Tibial nerve (tissue), 3 donors: ENCODE results near the gene PLEKHG7.
A peak's percentile ranks its signal among the peaks of the same experiment; 100 is the strongest.

ENCODE experiments used
- CTCF ChIP-seq, 5 experiments: fragments of 200-600 bp in 3 of 5; fragments of 450-650 bp in 2 of 5; sonication (generic) in 3 of 5; IDR thresholded peaks; one replicate each; pipeline ENCODE4 v1.5.1; 2016 to 2019; ENCODE audit warnings: antibody characterized with exemption in 5 of 5, mild to moderate bottlenecking in 3 of 5, moderate library complexity in 2 of 5
- POLR2A ChIP-seq, 2 donors: fragments of 450-650 bp; IDR thresholded peaks; one replicate each; pipeline ENCODE4 v1.6.1; 2017; ENCODE audit warnings: antibody characterized with exemption in 2 of 2, mild to moderate bottlenecking in 2 of 2, moderate library complexity in 2 of 2

DNA sequence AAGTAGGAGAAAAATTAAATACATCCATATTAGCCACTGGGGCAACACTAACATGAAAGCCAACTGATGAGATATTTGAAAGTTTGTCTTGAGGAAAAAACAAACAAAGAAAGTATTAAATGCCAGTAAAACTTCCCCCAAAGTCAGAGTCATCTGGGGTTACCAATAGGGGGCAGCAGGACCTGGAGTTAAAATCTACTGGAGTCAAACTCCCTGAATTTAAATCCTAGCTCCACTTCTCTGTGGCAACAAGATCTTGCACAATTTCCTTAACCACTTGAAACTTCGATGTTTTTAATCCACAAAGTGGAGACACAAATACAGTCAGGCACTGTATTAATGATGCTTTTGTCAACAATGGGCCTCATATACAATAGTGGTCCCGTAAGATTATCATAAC lies 14.4 kb downstream of the PLEKHG7 start:
- TF ChIP-seq CTCF (IDR thresholded peaks at IDR 0.05) (peak in 3 of 5 experiments; percentile 12 to 31 (median 21)), POLR2A (IDR thresholded peaks at IDR 0.05) (no peak)
